ENCODE data around the gene GPR183.

The GPR183 gene

DNA sequence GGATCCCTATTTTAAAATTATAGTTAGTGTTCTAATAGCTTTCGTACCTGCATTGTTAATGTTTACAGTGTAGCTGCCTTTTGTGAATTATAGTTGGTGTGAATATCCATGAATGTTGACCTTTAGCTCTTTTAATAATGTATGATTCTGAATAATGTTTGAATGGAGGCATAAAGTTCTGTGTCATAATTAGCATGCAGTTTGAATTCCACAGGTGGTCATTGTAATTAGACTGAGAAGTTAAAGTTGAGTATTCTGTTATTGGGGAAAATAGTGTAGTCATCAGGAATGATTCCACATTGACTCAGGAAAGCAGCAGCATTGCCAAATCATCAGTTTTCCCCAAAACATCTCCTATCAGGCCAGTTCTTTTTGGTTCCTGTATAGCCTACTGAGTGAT lies 61.1 kb downstream of the GPR183 start:
- DNase-seq (ENCODE audit: low read depth), result no peak
